GM21717 (cell line): Measurements from ENCODE around the gene MYO7A.

Experiments used
- ATAC-seq: cut with Tn5 transposase; IDR thresholded peaks from one replicate; pipeline ENCODE4 v1.9.1; 2021; ENCODE audit warnings: mild to moderate bottlenecking, moderate library complexity; ENCODE audit not compliant: unreplicated experiment

The MYO7A gene

GRCh38 chr11:77144857-77145428, 16.9 kb downstream of the MYO7A start:
- ATAC-seq = no peak

GRCh38 chr11:77146261-77147035, 18.4 kb downstream of the MYO7A start:
- ATAC-seq = no peak

GRCh38 chr11:77147036-77147315, 18.9 kb downstream of the MYO7A start:
- ATAC-seq = no peak

- no peak for ATAC-seq
Observed at GRCh38 chr11:77147668-77148321, 19.7 kb downstream of the MYO7A start.

- ATAC-seq = no peak
Observed at GRCh38 chr11:77148963-77149715, 21.1 kb downstream of the MYO7A start.

- no peak for ATAC-seq
Observed at GRCh38 chr11:77149716-77150392, 21.8 kb downstream of the MYO7A start.

- ATAC-seq = no peak
Observed at GRCh38 chr11:77150836-77151235, 22.8 kb downstream of the MYO7A start.

- ATAC-seq = no peak
Observed at GRCh38 chr11:77151804-77152509, 23.9 kb downstream of the MYO7A start.

- no peak for ATAC-seq
Observed at GRCh38 chr11:77152846-77153245, 24.8 kb downstream of the MYO7A start.

- ATAC-seq = no peak
Observed at GRCh38 chr11:77153276-77154185, 25.5 kb downstream of the MYO7A start.

GRCh38 chr11:77154381-77155081, 26.5 kb downstream of the MYO7A start:
- ATAC-seq = no peak

- ATAC-seq = no peak
Observed at GRCh38 chr11:77155082-77155475, 27.0 kb downstream of the MYO7A start.

- ATAC-seq = no peak
Observed at GRCh38 chr11:77155556-77156130, 27.6 kb downstream of the MYO7A start.

GRCh38 chr11:77156396-77157195, 28.6 kb downstream of the MYO7A start:
- no peak for ATAC-seq

GRCh38 chr11:77158041-77158695, 30.1 kb downstream of the MYO7A start:
- no peak for ATAC-seq

- ATAC-seq = no peak
Observed at GRCh38 chr11:77159219-77159936, 31.3 kb downstream of the MYO7A start.
